ENCODE data around the gene TMEM161A. TPM values are rescaled to one million over a fixed set of nuclear protein-coding genes. Genes with fewer than 3 reads are reported as not detected.

The TMEM161A gene
- total RNA-seq, 1 donor from 2014 or later: 18.7 TPM

GRCh38 chr19:19096641-19097627, 41.3 kb downstream of the TMEM161A start:
- no peak for ATAC-seq

GRCh38 chr19:19095691-19096090, 42.6 kb downstream of the TMEM161A start:
- ATAC-seq: no peak

DNA sequence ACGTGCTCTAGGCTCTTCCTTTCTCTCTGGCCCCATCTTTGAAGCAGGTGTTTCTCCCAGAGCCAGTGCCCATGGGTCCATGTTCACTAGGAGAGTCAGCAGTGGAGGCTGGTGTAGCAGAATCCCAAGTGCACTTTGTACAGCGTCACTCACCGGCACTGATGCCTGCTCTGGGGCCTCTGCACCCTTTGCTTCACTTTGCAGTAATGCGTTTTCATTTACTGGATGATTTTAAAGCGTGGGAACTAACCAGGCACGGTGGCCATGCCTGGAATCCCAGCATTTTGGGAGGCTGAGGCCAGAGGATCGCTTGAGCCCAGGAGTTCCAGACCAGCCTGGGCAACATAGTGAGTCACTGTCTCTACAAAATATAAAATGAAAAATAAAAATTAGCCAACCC, 43.8 kb downstream of the TMEM161A start:
- no peak for ATAC-seq

DNA sequence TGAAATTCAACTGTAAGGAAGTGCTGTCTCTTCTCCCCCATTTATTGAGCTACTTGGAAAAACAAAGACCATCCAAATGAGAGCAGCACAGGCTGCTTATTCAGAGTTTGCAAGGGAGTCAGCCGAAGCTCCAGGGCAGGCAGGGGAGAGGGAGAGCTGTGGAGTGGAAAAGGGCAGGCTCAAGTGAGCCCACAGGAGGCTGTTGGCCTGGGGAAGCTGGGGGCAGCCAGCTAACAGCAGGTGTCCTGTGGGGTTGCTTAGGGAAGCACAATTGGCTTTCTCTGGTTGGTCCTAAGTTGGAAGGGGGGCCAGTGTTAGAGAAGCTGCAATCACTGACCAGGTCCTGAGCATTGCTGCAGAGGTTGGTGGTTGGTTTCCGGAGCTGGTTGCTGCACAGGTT, 50.6 kb downstream of the TMEM161A start:
- no peak for ATAC-seq

- ATAC-seq: peak; percentile 74
Observed at GRCh38 chr19:19083413-19084178, 54.7 kb downstream of the TMEM161A start.

- ATAC-seq: no peak
Observed at GRCh38 chr19:19081642-19082151, 56.6 kb downstream of the TMEM161A start.

GRCh38 chr19:19079571-19079970, 58.7 kb downstream of the TMEM161A start:
- no peak for ATAC-seq

DNA sequence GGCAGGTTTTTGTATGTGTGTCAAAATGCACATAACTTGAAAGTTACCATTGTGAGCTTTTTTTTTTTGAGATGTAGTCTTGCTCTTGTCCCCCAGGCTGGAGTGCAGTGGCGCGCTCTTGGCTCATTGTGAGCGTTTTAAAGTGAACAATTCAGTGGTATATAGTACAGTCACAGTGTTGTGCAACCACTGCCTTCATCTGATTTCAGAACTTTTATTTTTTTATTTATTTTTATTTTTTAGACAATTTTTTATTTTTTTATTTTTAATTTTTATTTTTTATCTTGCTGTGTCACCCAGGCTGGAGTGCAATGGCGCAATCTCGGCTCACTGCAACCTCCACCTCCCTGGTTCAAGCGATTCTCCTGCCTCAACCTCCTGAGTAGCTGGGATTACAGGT, 59.5 kb downstream of the TMEM161A start:
- no peak for ATAC-seq

DNA sequence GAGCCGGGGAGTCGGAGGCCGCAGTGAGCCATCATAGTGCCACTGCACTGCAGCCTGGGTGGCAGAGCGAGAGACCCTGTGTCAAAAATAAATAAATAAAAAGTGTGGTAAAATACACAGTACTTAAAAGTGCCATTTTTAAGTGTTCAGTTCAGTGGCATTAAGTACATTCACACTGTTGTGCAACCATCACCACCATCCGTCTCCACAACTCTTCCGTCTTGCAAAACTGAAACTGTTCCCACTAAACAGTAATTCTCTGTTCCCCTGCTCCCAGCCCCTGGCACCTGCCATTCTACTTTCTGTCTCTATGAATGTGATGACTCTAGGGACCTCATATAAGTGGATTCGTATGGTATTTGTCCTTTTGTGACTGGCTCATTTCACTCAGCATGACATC, 61.2 kb downstream of the TMEM161A start:
- ATAC-seq: no peak

- no peak for ATAC-seq
Observed at GRCh38 chr19:19076476-19076875, 61.8 kb downstream of the TMEM161A start.

DNA sequence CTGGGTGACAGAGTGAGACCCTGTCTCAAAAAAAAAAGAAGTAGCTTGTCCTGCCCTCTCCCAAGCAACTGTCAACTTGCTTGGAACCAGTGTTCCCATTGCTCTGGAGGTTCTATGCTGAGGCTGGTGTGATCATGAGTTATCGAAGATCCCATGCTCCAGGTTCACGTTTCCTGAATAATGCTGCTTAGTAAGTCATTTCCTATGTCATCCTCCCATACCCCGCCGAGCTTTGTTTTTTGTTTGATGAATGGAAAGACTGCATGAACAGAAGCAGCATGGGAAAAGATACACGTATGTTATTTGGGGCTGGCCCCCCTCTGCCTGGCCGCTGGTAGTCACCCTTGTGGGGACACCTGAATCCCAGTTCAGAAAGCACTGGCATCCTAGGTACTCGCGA, 63.2 kb downstream of the TMEM161A start:
- ATAC-seq: no peak

DNA sequence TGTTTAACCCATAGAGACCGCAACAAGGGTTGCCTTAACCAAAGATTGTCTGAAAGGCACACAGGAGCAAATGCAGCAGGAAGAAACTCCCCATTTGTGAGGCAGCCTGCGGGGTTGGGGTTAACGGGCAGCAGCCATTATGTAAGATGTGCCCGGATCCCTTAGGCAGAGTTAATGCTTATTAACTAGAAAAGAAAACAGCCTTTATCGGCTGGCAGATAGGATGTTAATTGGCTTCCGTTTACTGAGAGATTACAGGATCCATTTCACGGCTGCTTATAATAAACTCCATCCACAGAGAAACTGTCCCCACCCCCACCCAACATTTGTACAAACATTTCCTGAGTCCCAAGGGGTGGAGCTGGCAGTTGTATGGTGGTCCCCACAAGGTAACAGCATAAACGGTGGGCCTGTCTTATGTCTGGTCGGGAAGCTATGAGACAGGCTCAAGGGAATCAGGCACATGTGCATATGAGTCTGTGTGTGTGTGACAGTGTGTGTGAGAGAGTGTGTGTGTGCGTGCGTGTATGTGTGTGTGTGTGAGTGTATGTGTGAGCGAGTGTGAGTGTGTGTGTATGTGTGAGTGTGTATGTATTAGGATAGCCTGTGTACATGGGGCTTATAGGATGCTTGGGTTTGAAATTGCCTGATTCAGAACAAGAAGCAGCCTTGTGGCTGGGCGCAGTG, 63.9 kb downstream of the TMEM161A start:
- ATAC-seq: no peak

GRCh38 chr19:19071897-19072296, 66.4 kb downstream of the TMEM161A start:
- ATAC-seq: no peak

Other genes with a start within 250 kb of the TMEM161A start
- not detected for gene CERS1, start 242.3 kb downstream of the TMEM161A start, total RNA-seq
- gene COPE, start 219.1 kb downstream of the TMEM161A start, total RNA-seq: 177 TPM
- 56.0 TPM for gene DDX49, start 218.8 kb downstream of the TMEM161A start, total RNA-seq
- gene HOMER3, start 197.3 kb downstream of the TMEM161A start, total RNA-seq: 14.1 TPM
- 26.1 TPM for gene SUGP2, start 105.0 kb downstream of the TMEM161A start, total RNA-seq
- 19.8 TPM for gene ARMC6, start 104.9 kb downstream of the TMEM161A start, total RNA-seq
- gene SLC25A42, start 74.5 kb downstream of the TMEM161A start, total RNA-seq: 2.5 TPM
- 1.4 TPM for gene MEF2B, start 31.8 kb upstream of the TMEM161A start, total RNA-seq
- gene BORCS8, start 53.7 kb upstream of the TMEM161A start, total RNA-seq: 18.4 TPM
- gene RFXANK, start 53.8 kb upstream of the TMEM161A start, total RNA-seq: 72.9 TPM
- gene NR2C2AP, start 64.9 kb upstream of the TMEM161A start, total RNA-seq: 14.8 TPM
- gene NCAN, start 73.5 kb upstream of the TMEM161A start, total RNA-seq: not detected
- gene TM6SF2, start 134.8 kb upstream of the TMEM161A start, total RNA-seq: not detected
- 26.5 TPM for gene SUGP1, start 182.0 kb upstream of the TMEM161A start, total RNA-seq
- gene MAU2, start 182.4 kb upstream of the TMEM161A start, total RNA-seq: 33.4 TPM